Esophagus (tissue), 2 donors: ENCODE data around the gene FAM78A. TPM values are rescaled to one million over a fixed set of nuclear protein-coding genes. Genes with fewer than 3 reads are reported as not detected.

ENCODE experiments used
- H3K27ac ChIP-seq, 2 donors: one replicate each; pipeline ENCODE4 v1.5.1; 2013; ENCODE audit warnings: low read depth in 2 of 2, mild to moderate bottlenecking in 2 of 2, inconsistent platforms in 1 of 2, low read length in 1 of 2, moderate library complexity in 1 of 2
- H3K27me3 ChIP-seq, 2 donors: one replicate each; pipeline ENCODE4 v1.6.1; 2013; ENCODE audit warnings: low read length in 2 of 2, control low read depth in 1 of 2, mild to moderate bottlenecking in 1 of 2; ENCODE audit not compliant: insufficient read depth in 2 of 2, control insufficient read depth in 1 of 2
- H3K36me3 ChIP-seq, 2 donors: one replicate each; pipeline ENCODE4 v1.6.1; 2013; ENCODE audit warnings: low read length in 1 of 2; ENCODE audit not compliant: control insufficient read depth in 2 of 2, insufficient read depth in 2 of 2
- H3K4me1 ChIP-seq, 2 donors: one replicate each; pipeline ENCODE4 v1.6.1; 2013; ENCODE audit warnings: low read length in 1 of 2; ENCODE audit not compliant: control insufficient read depth in 2 of 2, insufficient read depth in 2 of 2
- H3K4me3 ChIP-seq, 2 donors: one replicate each; pipeline ENCODE4 v1.5.1; 2013; ENCODE audit warnings: low read length in 2 of 2, mild to moderate bottlenecking in 2 of 2, low read depth in 1 of 2, moderate library complexity in 1 of 2
- H3K9me3 ChIP-seq, 2 donors: one replicate each; pipeline ENCODE4 v1.6.1; 2013; ENCODE audit warnings: mild to moderate bottlenecking in 2 of 2, low read depth in 1 of 2, low read length in 1 of 2, moderate library complexity in 1 of 2; ENCODE audit not compliant: control insufficient read depth in 2 of 2, insufficient read depth in 1 of 2
- WGBS, 2 donors: extraction: QIAGEN DNeasy Blood & Tissue Kit; methylation state at CpG; one replicate each; pipeline ENCODE4 v1.1.7; 2013; 5-methylcytosine and 5-hydroxymethylcytosine counted together
- polyA plus RNA-seq, 2 donors: library from polyadenylated mRNA; stranded (reverse); fragments of 200-250 nt; gene quantifications; one replicate each; pipeline ENCODE4 v1.2.3, GENCODE V29; 2013
- donor health status: healthy with polysubstance abuse.
- donor health status: Bipolar disorder and iron deficiency.

FAM78A gene
- polyA plus RNA-seq, 2 donors, result 0.62 to 0.86 TPM

DNA sequence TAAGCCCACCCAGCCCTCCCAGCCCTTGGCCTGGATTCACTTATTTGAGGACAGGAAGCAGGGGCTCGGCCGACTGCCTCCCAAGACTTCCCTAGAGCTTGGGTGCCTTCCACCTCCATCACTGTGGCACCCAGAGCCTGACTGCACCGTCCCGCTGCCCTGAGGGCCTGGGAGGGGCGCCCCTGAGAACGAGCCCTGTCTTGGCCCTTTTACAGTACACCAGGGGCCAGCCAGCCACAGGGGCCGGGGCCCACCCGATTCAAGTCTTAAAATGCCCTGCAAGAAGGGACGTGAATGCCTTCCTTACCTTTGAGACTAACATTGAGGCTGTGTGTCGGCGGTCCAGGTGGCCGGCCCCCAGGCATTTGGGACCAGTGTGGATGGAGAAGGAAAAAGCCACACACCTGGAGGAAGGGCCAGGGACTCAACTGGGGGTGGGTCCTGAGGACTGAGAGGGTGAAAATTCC lies 16.8 kb downstream of the FAM78A start:
- 74 to 81% methylated on average over 12 of the region's 12 CpGs for WGBS, 2 donors
- Histone ChIP-seq H3K27me3 (no peaks in the 10 kb centered on the region), H3K36me3 (peaks cover 0 to 4% of the 10 kb centered on the region in 2 donors), H3K4me1 (peaks cover 0 to 3% of the 10 kb centered on the region in 2 donors), H3K9me3 (no peaks in the 10 kb centered on the region), H3K27ac (no peak overlapping the region), H3K4me3 (no peak overlapping the region)

DNA sequence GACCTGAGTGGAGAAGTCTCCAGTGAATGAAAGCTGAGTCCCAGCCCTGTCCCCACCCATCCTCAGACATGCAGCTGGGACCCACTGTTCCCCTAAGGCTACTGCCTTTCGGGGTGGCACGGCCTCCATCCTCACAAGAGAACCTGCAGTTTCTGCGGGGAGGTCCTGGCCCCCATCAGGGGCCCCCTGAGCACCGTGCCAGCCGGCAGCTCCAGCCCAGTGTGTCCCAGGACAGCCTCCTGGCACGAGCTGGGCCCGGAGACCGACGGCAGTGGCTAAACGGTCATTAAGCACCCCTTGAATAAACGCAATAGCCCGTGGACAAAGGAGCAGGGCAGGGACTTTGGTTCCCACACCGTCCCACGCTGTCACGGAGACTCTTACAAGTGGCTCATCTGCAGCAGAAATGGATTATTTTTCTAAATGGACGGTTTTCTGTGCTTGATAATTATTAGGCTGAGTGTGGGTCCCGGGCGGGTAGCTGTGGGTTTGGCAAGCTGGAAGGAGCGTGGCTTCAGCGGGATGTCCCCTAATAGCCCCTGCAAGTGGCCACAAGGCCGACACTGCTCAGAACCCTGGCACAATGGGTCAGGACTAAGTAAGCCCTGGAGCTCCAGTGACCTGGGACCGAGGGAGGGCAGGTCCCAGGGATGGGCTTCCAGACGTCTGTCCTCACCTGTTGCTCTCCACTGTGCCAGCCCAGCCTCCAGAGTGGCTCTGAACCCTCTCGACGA lies 17.4 kb downstream of the FAM78A start:
- WGBS, 2 donors, result 84 to 86% methylated on average over 25 of the region's 25 CpGs
- peaks cover 0 to 4% of the 10 kb centered on the region in 2 donors for H3K36me3 ChIP-seq
- H3K9me3 ChIP-seq, result no peaks in the 10 kb centered on the region
- no peak overlapping the region for H3K27ac ChIP-seq
- no peak overlapping the region for H3K4me3 ChIP-seq
- no peaks in the 10 kb centered on the region for H3K27me3 ChIP-seq
- H3K4me1 ChIP-seq, result peaks cover 0 to 3% of the 10 kb centered on the region in 2 donors

DNA sequence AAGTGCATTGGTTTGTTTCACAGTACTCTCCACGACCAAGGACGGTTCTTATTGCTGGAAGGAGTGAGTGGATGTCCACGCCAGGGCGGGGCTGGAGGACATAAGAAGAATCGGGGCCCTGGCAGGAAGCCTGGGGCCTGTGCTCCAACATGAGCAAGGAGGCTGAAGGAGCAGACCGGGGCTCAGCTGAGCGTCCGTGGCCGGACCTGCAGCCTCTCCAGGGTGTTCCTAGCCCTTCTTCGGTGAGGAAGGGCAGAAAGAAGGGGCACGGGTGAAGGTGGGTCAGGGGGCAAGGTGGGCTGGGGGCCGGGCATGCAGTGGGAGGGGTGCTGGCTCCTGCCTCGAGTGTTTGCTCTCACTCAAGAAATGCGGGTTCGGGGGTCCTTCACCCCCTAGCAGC lies 18.1 kb downstream of the FAM78A start:
- H3K4me3 ChIP-seq, result no peak overlapping the region
- H3K4me1 ChIP-seq, result peaks cover 0 to 3% of the 10 kb centered on the region in 2 donors
- no peak overlapping the region for H3K27ac ChIP-seq
- WGBS, 2 donors, result 77 to 78% methylated on average over 15 of the region's 15 CpGs
- H3K27me3 ChIP-seq, result no peaks in the 10 kb centered on the region
- H3K9me3 ChIP-seq, result no peaks in the 10 kb centered on the region
- peaks cover 0 to 4% of the 10 kb centered on the region in 2 donors for H3K36me3 ChIP-seq

GRCh38 chr9:131257266-131258025 lies 18.9 kb downstream of the FAM78A start:
- Histone ChIP-seq H3K9me3 (no peaks in the 10 kb centered on the region), H3K36me3 (peaks cover 0 to 4% of the 10 kb centered on the region in 2 donors), H3K4me3 (no peak overlapping the region), H3K27ac (no peak overlapping the region), H3K27me3 (no peaks in the 10 kb centered on the region), H3K4me1 (peaks cover 0 to 3% of the 10 kb centered on the region in 2 donors)
- 83 to 93% methylated on average over 15 of the region's 15 CpGs for WGBS, 2 donors

DNA sequence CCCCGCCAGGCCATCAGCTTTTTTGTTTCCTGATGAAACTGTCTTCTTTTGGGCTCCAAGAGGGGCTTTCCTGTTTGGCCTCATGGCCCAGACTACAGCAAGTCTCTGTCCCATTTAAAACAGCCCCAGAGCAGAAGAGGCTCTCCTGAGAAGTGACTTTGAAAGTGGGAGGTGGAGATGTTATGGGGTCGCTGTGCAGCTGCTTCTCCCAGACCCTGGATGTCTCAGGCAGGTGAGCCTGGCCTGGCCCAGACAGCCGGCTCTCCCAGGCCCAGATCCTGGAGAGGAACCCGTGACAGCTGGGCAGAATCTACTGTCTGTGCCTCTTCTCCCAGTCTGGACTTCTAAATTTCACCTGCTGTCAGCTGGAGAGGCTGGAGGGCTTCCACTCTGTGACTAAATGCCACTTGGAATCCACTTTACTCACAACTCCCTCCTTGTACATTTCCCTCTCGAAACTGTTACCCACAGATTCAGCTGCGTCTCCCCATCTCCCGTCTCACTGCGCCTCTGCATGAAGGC lies 20.6 kb downstream of the FAM78A start:
- Histone ChIP-seq H3K4me3 (no peak overlapping the region), H3K27ac (peak overlapping the region; percentile 54 to 62), H3K36me3 (peaks cover 0 to 1% of the 10 kb centered on the region in 2 donors), H3K9me3 (no peaks in the 10 kb centered on the region), H3K4me1 (peaks cover 0 to 5% of the 10 kb centered on the region in 2 donors), H3K27me3 (no peaks in the 10 kb centered on the region)
- WGBS, 2 donors, result 68 to 70% methylated on average over 8 of the region's 8 CpGs

DNA sequence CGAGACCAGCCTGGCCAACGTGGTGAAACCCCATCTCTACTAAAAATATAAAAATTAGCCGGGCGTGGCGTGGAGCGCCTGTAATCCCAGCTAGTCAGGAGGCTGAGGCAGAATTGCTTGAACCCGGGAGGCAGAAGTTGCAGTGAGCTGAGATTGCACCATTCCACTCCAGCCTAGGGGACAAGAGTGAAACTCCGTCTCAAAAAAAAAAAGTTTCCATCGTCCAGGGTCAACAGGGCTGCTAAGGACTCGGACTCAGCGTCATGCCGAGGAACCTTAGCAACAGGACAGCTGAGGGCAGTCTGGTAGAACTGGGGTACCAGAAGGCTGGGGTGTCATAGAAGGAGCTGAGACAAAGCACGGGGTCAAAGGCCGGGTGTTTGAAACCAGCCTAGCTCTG lies 21.7 kb downstream of the FAM78A start:
- H3K27ac ChIP-seq, result peak overlapping the region in 1 of 2 donors; percentile 14
- H3K4me1 ChIP-seq, result peaks cover 0 to 5% of the 10 kb centered on the region in 2 donors
- H3K27me3 ChIP-seq, result no peaks in the 10 kb centered on the region
- H3K9me3 ChIP-seq, result no peaks in the 10 kb centered on the region
- no peak overlapping the region for H3K4me3 ChIP-seq
- H3K36me3 ChIP-seq, result no peaks in the 10 kb centered on the region
- WGBS, 2 donors, result 89 to 92% methylated on average over 14 of the region's 14 CpGs

- Histone ChIP-seq H3K27me3 (no peaks in the 10 kb centered on the region), H3K9me3 (no peaks in the 10 kb centered on the region), H3K36me3 (no peaks in the 10 kb centered on the region), H3K4me1 (peaks cover 0 to 5% of the 10 kb centered on the region in 2 donors), H3K4me3 (no peak overlapping the region), H3K27ac (peak overlapping the region in 1 of 2 donors; percentile 26)
- WGBS, 2 donors, result 75 to 78% methylated on average over 14 of the region's 14 CpGs
These were observed 22.3 kb downstream of the FAM78A start for GRCh38 chr9:131253891-131254491.

DNA sequence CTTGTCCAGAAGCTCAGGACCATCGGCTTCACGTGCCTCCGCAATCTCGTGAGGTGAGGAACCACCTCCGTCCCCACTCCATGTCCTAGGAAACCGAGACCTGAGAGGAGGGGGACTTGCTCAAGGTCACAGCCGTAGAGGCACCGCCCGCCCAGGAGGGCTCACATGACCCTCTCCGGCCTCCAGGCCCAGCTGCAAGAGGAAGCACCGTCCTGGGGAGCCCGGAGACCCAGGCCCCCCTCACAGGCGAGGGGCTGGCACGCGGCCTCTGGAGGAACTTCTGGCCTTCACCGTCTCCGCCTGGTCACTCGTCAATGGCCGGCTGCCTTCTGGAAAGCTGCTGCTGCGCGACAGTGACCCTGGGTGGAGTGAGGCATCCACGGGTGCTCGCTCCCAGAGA lies 24.2 kb downstream of the FAM78A start:
- Histone ChIP-seq H3K27ac (peak overlapping the region in 1 of 2 donors; percentile 67), H3K27me3 (no peaks in the 10 kb centered on the region), H3K4me3 (peak overlapping the region in 1 of 2 donors; percentile 9), H3K9me3 (no peaks in the 10 kb centered on the region), H3K36me3 (no peaks in the 10 kb centered on the region), H3K4me1 (peaks cover 0 to 5% of the 10 kb centered on the region in 2 donors)
- WGBS, 2 donors, result 83 to 89% methylated on average over 22 to 23 of the region's 23 CpGs

- Histone ChIP-seq H3K4me1 (no peaks in the 10 kb centered on the region), H3K36me3 (no peaks in the 10 kb centered on the region), H3K9me3 (no peaks in the 10 kb centered on the region), H3K4me3 (no peak overlapping the region), H3K27ac (no peak overlapping the region), H3K27me3 (no peaks in the 10 kb centered on the region)
- 77 to 88% methylated on average over 4 of the region's 4 CpGs for WGBS, 2 donors
These were observed 29.7 kb downstream of the FAM78A start for GRCh38 chr9:131246618-131247017.
